Measurements from ENCODE around the gene C3orf20. TPM values are rescaled to one million over a fixed set of nuclear protein-coding genes. Genes with fewer than 3 reads are reported as not detected.

The C3orf20 gene
- total and polyA plus RNA-seq, 2 of the 13 experiments (the other 11 are each of a cell fraction or from before 2014, with no cell fraction given), result 0.03 to 0.04 TPM

DNA sequence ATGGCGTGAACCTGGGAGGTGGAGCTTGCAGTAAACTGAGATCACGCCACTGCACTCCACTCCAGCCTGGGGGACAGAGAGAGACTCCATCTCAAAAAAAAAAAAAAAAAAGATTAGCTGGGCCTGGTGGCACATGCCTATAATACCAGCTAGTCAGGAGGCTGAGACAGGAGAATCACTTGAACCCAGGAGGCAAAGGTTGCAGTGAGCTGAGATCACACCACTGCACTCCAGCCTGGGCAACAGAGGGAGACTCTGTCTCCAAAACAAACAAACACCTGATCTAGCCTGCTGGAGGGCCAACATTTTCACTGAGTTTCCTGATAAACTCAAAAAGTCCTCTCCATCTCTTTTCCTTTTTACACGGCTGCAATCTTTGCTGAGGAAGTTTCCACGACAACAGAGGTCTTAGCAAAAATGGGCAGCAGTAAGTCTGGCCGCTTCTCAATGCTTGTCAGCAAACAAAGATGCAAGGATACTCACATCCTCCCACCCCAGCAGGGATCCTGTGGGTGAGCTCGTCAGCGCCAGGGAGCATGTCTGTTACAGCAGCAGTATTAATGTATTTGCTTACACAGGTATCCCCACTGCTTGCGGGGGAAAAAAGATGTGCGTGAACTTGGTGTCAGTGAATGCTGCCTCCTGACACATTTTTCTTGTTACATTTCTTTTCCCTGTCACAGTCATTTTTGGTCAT, 44.4 kb upstream of the C3orf20 start:
- peaks cover 6% of the 10 kb centered on the region; the same call in 1 of the 2 replicates for H3K9me3 ChIP-seq (ENCODE audit: low read length)
- POLR2A ChIA-PET, result interaction anchor here (0.8 kb wide), 1 partner anchor 21 kb away, joined by 6 read pairs; the partner anchor contains the start of gene CCDC174
- H3K4me3 ChIP-seq (replicated peaks in 1 of 3; ENCODE audit: insufficient read depth in 1 of 3, low read depth in 2 of 3, low read length in 3 of 3), result no peak overlapping the region
- BruUV-seq (replicated peaks), result no TSS peak
- no peaks in the 10 kb centered on the region for H3K79me2 ChIP-seq (ENCODE audit: insufficient read depth, low read length)
- no peaks in the 10 kb centered on the region for H4K20me1 ChIP-seq (ENCODE audit: insufficient read depth, low read length)
- peak; percentile 13; the same call in 1 of the 3 replicates for ATAC-seq
- no peak overlapping the region for H3K27ac ChIP-seq (ENCODE audit: extremely low read length, insufficient read depth, low read length)
- FAIRE-seq, result no peak
- no peak overlapping the region for H2AFZ ChIP-seq (ENCODE audit: low read length)
- intact Hi-C loops (cut with micrococcal nuclease; ENCODE audit: unreplicated experiment) (loop anchor here (5.0 kb wide), 1 partner anchor 292 kb away; no protein-coding TSS in a partner anchor), in situ Hi-C loops (cut with HindIII; ENCODE audit: extremely low pct_ligation_motif_present, low pct_unique_long_range_greater_than_20kb) (no loop called here)
- H3K4me1 ChIP-seq (ENCODE audit: insufficient read depth, low read length), result peaks cover 57% of the 10 kb centered on the region
- H3K9ac ChIP-seq (ENCODE audit: insufficient read depth, low read depth, low read length), result no peak overlapping the region
- H3K36me3 ChIP-seq (replicated peaks in 1 of 2; ENCODE audit: control insufficient read depth in 1 of 2, insufficient read depth in 2 of 2, low read length in 2 of 2), result no peaks in the 10 kb centered on the region
- CTCF ChIA-PET (ENCODE audit: low intra/inter-chr PET ratio, low total read pairs), result no interaction called here
- H3K4me2 ChIP-seq (ENCODE audit: low read depth, low read length), result peak overlapping the region; percentile 28
- WGBS (ENCODE audit: low lambda C conversion rate), result 22% methylated on average over 9 of the region's 9 CpGs
- no peak for DNase-seq (ENCODE audit: low spot score)
- H3K27me3 ChIP-seq (ENCODE audit: control insufficient read depth in 1 of 2, insufficient read depth in 2 of 2, low read length in 2 of 2), result peaks cover 1 to 15% of the 10 kb centered on the region in 2 experiments; a peak in 2 of 5 replicates
- no peak for TF ChIP-seq CREM (IDR thresholded peaks at IDR 0.05)
- no peak for TF ChIP-seq CREM (CRISPR knock-in tag; IDR thresholded peaks at IDR 0.05)
- no peak for TF ChIP-seq MAZ (IDR thresholded peaks at IDR 0.05; ENCODE audit: borderline replicate concordance, low read depth, low read length)
- TF ChIP-seq MAZ (CRISPR knock-in tag; IDR thresholded peaks at IDR 0.05; ENCODE audit: low read depth), result 0 out of 2 replicates have a peak, but pooled peaks have one; percentile 18
- no peak for TF ChIP-seq FOXJ3 (CRISPR knock-in tag; IDR thresholded peaks at IDR 0.05; ENCODE audit: borderline replicate concordance)
- TF ChIP-seq ZNF549 (CRISPR knock-in tag; IDR thresholded peaks at IDR 0.05), result no peak
- TF ChIP-seq ATF7-NPFF (CRISPR knock-in tag; IDR thresholded peaks at IDR 0.05; ENCODE audit: low read depth), result no peak
- no peak for TF ChIP-seq ZSCAN25 (CRISPR knock-in tag; IDR thresholded peaks at IDR 0.05)
- TF ChIP-seq, protein P1, sequence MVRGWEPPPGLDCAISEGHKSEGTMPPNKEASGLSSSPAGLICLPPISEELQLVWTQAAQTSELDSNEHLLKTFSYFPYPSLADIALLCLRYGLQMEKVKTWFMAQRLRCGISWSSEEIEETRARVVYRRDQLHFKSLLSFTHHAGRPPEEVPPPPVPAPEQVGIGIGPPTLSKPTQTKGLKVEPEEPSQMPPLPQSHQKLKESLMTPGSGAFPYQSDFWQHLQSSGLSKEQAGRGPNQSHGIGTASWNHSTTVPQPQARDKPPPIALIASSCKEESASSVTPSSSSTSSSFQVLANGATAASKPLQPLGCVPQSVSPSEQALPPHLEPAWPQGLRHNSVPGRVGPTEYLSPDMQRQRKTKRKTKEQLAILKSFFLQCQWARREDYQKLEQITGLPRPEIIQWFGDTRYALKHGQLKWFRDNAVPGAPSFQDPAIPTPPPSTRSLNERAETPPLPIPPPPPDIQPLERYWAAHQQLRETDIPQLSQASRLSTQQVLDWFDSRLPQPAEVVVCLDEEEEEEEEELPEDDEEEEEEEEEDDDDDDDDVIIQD (CRISPR knock-in tag; IDR thresholded peaks at IDR 0.05; ENCODE audit: low read depth), result no peak
- TF ChIP-seq, protein P2, sequence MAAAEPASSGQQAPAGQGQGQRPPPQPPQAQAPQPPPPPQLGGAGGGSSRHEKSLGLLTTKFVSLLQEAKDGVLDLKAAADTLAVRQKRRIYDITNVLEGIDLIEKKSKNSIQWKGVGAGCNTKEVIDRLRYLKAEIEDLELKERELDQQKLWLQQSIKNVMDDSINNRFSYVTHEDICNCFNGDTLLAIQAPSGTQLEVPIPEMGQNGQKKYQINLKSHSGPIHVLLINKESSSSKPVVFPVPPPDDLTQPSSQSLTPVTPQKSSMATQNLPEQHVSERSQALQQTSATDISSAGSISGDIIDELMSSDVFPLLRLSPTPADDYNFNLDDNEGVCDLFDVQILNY (CRISPR knock-in tag; conservative IDR thresholded peaks at IDR 0.05), result no peak
- TF ChIP-seq THAP11 (CRISPR knock-in tag; IDR thresholded peaks at IDR 0.05), result no peak
- TF ChIP-seq BHLHE40 (IDR thresholded peaks at IDR 0.05; ENCODE audit: low read length), result no peak
- TF ChIP-seq, protein P3, sequence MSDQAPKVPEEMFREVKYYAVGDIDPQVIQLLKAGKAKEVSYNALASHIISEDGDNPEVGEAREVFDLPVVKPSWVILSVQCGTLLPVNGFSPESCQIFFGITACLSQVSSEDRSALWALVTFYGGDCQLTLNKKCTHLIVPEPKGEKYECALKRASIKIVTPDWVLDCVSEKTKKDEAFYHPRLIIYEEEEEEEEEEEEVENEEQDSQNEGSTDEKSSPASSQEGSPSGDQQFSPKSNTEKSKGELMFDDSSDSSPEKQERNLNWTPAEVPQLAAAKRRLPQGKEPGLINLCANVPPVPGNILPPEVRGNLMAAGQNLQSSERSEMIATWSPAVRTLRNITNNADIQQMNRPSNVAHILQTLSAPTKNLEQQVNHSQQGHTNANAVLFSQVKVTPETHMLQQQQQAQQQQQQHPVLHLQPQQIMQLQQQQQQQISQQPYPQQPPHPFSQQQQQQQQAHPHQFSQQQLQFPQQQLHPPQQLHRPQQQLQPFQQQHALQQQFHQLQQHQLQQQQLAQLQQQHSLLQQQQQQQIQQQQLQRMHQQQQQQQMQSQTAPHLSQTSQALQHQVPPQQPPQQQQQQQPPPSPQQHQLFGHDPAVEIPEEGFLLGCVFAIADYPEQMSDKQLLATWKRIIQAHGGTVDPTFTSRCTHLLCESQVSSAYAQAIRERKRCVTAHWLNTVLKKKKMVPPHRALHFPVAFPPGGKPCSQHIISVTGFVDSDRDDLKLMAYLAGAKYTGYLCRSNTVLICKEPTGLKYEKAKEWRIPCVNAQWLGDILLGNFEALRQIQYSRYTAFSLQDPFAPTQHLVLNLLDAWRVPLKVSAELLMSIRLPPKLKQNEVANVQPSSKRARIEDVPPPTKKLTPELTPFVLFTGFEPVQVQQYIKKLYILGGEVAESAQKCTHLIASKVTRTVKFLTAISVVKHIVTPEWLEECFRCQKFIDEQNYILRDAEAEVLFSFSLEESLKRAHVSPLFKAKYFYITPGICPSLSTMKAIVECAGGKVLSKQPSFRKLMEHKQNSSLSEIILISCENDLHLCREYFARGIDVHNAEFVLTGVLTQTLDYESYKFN (CRISPR knock-in tag; conservative IDR thresholded peaks at IDR 0.05), result 0 out of 2 replicates have a peak, but pooled peaks have one; percentile 14
- TF ChIP-seq, protein P4, sequence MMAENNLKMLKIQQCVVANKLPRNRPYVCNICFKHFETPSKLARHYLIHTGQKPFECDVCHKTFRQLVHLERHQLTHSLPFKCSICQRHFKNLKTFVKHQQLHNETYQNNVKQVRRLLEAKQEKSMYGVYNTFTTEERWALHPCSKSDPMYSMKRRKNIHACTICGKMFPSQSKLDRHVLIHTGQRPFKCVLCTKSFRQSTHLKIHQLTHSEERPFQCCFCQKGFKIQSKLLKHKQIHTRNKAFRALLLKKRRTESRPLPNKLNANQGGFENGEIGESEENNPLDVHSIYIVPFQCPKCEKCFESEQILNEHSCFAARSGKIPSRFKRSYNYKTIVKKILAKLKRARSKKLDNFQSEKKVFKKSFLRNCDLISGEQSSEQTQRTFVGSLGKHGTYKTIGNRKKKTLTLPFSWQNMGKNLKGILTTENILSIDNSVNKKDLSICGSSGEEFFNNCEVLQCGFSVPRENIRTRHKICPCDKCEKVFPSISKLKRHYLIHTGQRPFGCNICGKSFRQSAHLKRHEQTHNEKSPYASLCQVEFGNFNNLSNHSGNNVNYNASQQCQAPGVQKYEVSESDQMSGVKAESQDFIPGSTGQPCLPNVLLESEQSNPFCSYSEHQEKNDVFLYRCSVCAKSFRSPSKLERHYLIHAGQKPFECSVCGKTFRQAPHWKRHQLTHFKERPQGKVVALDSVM (CRISPR knock-in tag; IDR thresholded peaks at IDR 0.05), result peak; percentile 86
- TF ChIP-seq GPN1 (CRISPR knock-in tag; IDR thresholded peaks at IDR 0.05; ENCODE audit: borderline replicate concordance), result no peak
- TF ChIP-seq ZSCAN9 (CRISPR knock-in tag; IDR thresholded peaks at IDR 0.05; ENCODE audit: borderline replicate concordance), result no peak

Measured in HepG2 (cell line).